ENCODE results near the gene CHRNA9.
"Not testable (repeated sequence)": the region's sequence is repeated elsewhere in the genome, so short reads cannot be mapped to it uniquely, and the experiment has no call there.

Gene CHRNA9

DNA sequence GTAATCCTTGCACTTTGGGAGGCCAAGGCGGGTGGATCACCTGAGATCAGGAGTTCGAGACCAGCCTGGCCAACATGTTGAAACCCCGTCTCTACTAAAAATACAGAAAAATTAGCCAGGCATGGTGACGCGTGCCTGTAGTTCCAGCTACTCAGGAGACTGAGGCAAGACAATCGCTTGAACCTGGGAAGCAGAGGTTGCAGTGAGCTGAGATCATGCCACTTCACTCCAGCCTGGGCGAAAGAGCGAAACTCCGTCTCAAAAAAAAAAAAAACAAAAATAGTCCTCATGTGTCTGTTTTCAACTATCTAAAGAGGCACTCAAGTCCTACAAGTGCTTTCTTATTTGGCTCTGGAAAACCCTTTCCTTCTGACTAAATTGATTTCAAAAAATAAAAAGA lies 57.1 kb downstream of the CHRNA9 start:
- DNase-seq, result not testable (repeated sequence)

- no peak for DNase-seq
Observed at GRCh38 chr4:40394236-40394635, 59.1 kb downstream of the CHRNA9 start.

DNA sequence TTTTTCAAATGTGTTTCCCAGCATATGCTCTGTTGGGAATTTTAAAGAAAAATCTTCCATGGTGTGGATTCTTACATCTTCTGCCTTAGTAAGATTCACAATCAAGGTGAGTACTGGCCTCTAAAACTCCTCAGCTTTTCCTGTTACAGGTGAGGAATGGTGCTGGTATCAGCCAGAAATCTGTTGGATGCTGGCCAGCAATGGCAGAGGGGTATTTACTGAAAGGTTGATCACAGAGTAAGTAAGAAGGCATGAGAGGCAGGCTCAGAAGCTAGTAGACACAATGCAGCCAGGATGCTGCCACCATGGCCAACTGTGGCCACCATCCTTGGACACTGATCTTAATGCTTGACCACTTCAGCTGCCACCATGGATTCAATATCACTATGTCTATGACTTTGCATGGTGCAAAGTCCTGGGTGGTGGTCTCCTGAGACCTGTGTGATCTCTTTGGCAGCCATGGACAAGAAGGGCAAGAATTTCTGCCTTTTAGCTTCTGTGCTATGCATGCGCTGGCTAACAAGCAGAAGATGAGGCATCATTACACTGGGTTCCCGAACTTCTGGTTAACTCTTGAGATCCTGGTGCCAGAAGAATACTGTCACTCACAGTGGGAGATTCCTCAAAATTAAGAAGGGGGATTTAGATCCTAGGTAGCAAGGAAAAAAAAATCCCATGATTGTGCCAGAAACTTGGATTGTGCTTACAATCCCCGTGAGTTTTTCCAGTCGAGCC lies 60.2 kb downstream of the CHRNA9 start:
- DNase-seq, result no peak

DNA sequence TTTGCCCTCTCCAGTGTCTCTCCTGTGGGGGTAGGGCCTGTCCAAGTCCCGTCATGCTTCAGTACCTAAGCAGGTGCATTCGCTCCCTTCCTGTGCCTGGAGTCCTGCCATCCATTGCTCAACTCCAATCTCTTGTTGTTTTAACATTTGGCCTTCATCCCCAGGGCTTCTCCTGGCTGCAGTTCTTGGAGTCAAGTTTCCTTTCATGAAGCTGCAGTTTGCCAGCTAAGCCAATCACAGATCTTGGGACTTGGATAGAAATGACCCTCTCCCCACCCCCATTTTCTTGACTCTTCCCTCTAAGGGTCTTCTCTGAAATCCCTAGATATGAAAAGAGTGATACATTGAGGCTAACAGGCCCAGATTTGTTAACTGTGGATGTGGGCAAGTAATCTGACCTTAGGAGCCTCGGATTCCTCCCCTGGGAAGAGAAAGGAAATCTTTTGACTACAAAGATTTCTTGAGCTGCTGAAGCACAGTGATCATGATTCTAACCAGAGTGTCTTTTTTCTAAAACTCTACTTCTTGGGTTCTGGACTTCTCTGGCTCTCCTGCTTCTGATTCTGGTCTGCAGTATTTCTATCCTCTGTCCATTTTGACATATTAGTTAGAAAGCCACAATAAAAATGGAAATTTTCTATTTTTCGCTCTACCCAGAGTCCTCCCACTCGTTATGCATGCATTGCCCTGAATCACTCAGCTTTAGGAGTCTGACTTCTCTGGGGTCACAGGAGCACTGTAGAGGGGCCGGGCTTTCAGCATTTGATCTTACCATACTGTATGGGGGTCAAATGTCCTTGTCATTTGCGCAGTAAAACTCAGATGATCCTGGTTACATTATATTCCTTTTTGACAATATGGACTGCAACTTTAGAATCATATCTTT lies 61.0 kb downstream of the CHRNA9 start:
- DNase-seq, result no peak

DNA sequence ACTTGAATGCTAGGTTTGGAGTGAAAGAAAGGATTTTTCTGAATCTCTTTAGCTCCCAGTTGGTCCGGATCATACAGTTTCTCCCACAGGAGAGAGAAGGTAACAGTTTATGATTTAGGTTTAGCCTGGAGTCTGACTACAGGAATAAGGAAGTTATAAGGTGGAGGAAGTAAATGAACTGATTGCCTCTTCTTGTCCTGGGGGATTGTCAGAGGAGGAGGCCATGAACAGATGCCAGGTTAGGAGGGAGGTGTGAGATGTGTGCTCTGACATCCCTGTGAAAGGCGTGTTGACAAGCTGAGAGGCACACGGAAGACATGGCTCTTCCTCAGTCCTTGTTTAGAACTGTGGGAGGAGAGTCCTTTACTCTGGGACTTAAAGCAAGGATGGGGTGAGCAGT lies 64.4 kb downstream of the CHRNA9 start:
- DNase-seq, result no peak

DNA sequence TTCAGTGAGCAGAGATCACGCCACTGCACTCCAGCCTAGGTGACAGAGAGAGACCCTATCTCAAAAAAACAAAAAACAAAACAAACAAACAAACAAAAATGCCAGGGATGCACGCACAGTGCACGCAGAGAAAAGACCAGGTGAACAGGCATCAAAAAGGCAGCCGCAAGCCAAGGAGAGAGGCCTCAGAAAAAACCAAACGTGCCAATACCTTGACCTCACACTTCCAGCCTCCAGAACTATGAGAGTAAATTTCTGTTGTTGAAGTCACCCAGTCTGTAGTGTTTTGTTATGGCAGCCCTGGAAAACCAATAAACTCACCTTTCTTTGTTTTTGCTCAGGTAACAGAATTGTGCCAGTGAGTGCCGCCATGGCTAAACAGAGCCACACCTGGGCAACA lies 66.0 kb downstream of the CHRNA9 start:
- no peak for DNase-seq

GRCh38 chr4:40401631-40402030 lies 66.5 kb downstream of the CHRNA9 start:
- DNase-seq, result no peak

- DNase-seq, result no peak
Observed at GRCh38 chr4:40402556-40402955, 67.4 kb downstream of the CHRNA9 start.

- DNase-seq, result no peak
Observed at GRCh38 chr4:40403081-40403480, 67.9 kb downstream of the CHRNA9 start.
